NT2/D1 (cell line): Measurements from ENCODE around the gene AGFG2.

Source experiments
- SUZ12 ChIP-seq: IDR thresholded peaks from 2 replicates; pipeline ENCODE4 v1.6.1; 2011; ENCODE audit not compliant: insufficient read length, insufficient read depth; ENCODE audit errors: extremely low read depth
- YY1 ChIP-seq: IDR thresholded peaks from 2 replicates; pipeline ENCODE4 v1.6.1; 2011; ENCODE audit not compliant: insufficient read length, insufficient read depth
- ZNF274 ChIP-seq: IDR thresholded peaks from 2 replicates; pipeline ENCODE4 v1.6.1; 2011; ENCODE audit warnings: mild to moderate bottlenecking, low read depth, low read length

DNA sequence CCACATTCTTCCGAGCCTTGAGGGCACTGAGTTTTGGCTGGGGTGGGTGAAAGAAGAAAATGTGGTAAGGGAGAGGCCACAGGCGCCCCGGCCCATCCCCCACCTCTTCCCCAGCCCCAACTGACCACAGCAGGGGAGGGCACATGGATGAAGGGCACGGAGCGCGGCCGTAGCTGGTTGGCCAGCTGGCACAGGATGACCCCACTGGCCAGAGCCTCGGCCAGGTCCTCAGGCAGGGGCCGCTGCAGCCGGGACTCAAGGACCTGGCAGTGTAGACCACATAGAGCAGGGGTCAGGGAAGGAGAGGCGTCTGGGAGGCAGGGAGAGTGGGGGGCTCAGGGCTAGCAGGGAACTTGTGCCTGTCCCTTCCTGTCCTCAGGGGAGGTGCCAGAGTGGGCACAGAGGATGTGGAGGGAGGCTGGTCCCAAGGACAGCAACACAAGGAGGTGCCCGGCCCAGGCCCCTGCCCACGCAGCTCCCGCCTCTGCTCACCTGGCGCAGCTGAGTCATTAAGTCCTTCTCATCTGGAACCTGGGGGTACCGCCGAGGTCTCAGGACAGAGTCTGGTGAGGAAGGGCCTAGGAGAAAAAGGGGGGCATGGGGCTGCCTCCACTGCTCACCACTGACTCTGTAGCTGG, 36.9 kb downstream of the AGFG2 start:
- TF ChIP-seq YY1 (no peak), ZNF274 (no peak), SUZ12 (no peak)
